B cell (primary cell): Measurements from ENCODE around the gene RPS6KL1. TPM values are rescaled to one million over a fixed set of nuclear protein-coding genes. Genes with fewer than 3 reads are reported as not detected.

Source experiments
- ATAC-seq: fragments of 200-7000 bp; cut with Tn5 transposase; one replicate; pipeline ENCODE4 v1.10.0; 2021; ENCODE audit warnings: low read depth, mild to moderate bottlenecking, moderate number of reproducible peaks, moderate library complexity
- CTCF ChIA-PET: fragments of 350-600 bp; sonication (Branson Sonifier 250); formaldehyde crosslinking; loops from one replicate; lab custom pipeline; 2021; ENCODE audit warnings: antibody characterized with exemption, inconsistent platforms; lab: Charles Lee
- POLR2A ChIA-PET: fragments of 350-600 bp; sonication (Branson Sonifier 250); formaldehyde crosslinking; loops from one replicate; lab custom pipeline; 2021; ENCODE audit warnings: antibody characterized with exemption; lab: Charles Lee
- DNase-seq: peaks from one replicate; pipeline ENCODE4 v3.0.0; 2013
- H2AFZ ChIP-seq: 2 replicates; pipeline ENCODE4 v1.6.1; 2012; ENCODE audit warnings: mild to moderate bottlenecking, low read depth, low read length; ENCODE audit not compliant: insufficient read depth, poor library complexity, severe bottlenecking
- H3K27ac ChIP-seq, 2 donors: 1 replicate in 1 of 2; 2 replicates in 1 of 2; pipeline ENCODE4 v1.5.1; 2012 to 2013; ENCODE audit warnings: low read length in 2 of 2, mild to moderate bottlenecking in 2 of 2, moderate library complexity in 1 of 2
- H3K27me3 ChIP-seq, 4 experiments: fragments of 200-600 bp in 1 of 4; sonication (generic) in 1 of 4; replicated peaks in 1 of 4; 1 replicate in 2 of 4; 2 replicates in 2 of 4; pipeline versions ENCODE4 v1.6.1 to v1.7.0; 2013 to 2016; ENCODE audit warnings: low read length in 3 of 4, mild to moderate bottlenecking in 2 of 4, mixed read lengths in 1 of 4, moderate library complexity in 1 of 4; ENCODE audit not compliant: insufficient read depth in 4 of 4, control insufficient read depth in 3 of 4; ENCODE audit errors: control extremely low read depth in 1 of 4
- H3K36me3 ChIP-seq, 2 experiments: replicated peaks in 1 of 2; 1 replicate in 1 of 2; 2 replicates in 1 of 2; pipeline versions ENCODE4 v1.6.1 to v1.7.1; 2013; ENCODE audit warnings: low read length in 1 of 2; ENCODE audit not compliant: insufficient read depth in 2 of 2, control insufficient read depth in 1 of 2; ENCODE audit errors: control extremely low read depth in 1 of 2, extremely low read depth in 1 of 2
- H3K4me1 ChIP-seq, 2 donors: fragments of 200-600 bp in 1 of 2; sonication (generic) in 1 of 2; 1 replicate in 1 of 2; 2 replicates in 1 of 2; pipeline versions ENCODE4 v1.5.1 to v1.6.1; 2013 to 2017; ENCODE audit warnings: low read length in 2 of 2; ENCODE audit not compliant: control insufficient read depth in 2 of 2, insufficient read depth in 2 of 2
- H3K4me2 ChIP-seq: replicated peaks from 2 replicates; pipeline ENCODE3; 2012; ENCODE audit warnings: mild to moderate bottlenecking, low read depth, low read length; ENCODE audit not compliant: poor library complexity, severe bottlenecking
- H3K4me3 ChIP-seq, 5 experiments: fragments of 200-600 bp in 1 of 5; sonication (generic) in 1 of 5; 1 replicate in 3 of 5; 2 replicates in 2 of 5; pipeline versions ENCODE4 v1.5.1 to v1.7.0; 2011 to 2016; ENCODE audit warnings: low read length in 4 of 5, mild to moderate bottlenecking in 4 of 5, low read depth in 2 of 5, control low read depth in 1 of 5, moderate library complexity in 1 of 5; ENCODE audit not compliant: insufficient read depth in 1 of 5; ENCODE audit errors: control extremely low read depth in 1 of 5, extremely low read depth in 1 of 5
- H3K79me2 ChIP-seq: fragments of 200-600 bp; sonication (generic); one replicate; pipeline ENCODE4 v1.6.0; 2016; ENCODE audit warnings: low read length; ENCODE audit not compliant: control insufficient read depth, insufficient read depth
- H3K9ac ChIP-seq: fragments of 200-600 bp; sonication (generic); 2 replicates; pipeline ENCODE4 v1.6.1; 2017; ENCODE audit warnings: mild to moderate bottlenecking, low read length, moderate library complexity
- H3K9me3 ChIP-seq, 3 donors: one replicate each; pipeline versions ENCODE4 v1.6.1 to v1.7.1; 2013; ENCODE audit warnings: low read length in 2 of 3; ENCODE audit not compliant: control insufficient read depth in 2 of 3, insufficient read depth in 1 of 3; ENCODE audit errors: control extremely low read depth in 1 of 3
- H4K20me1 ChIP-seq: 2 replicates; pipeline ENCODE4 v1.6.0; 2012; ENCODE audit warnings: mild to moderate bottlenecking, low read length; ENCODE audit not compliant: insufficient read depth, control insufficient read depth, poor library complexity, severe bottlenecking
- H3K27ac Mint-ChIP-seq: one replicate; pipeline ENCODE4 v1.8.0; 2021; ENCODE audit warnings: mixed read lengths
- H3K27me3 Mint-ChIP-seq: one replicate; pipeline ENCODE4 v1.8.0; 2021; ENCODE audit warnings: mixed read lengths
- H3K4me1 Mint-ChIP-seq: one replicate; pipeline ENCODE4 v1.8.0; 2021; ENCODE audit warnings: mixed read lengths
- H3K4me3 Mint-ChIP-seq: one replicate; pipeline ENCODE4 v1.8.0; 2021; ENCODE audit warnings: mixed read lengths
- H3K9me3 Mint-ChIP-seq: one replicate; pipeline ENCODE4 v1.8.0; 2022; ENCODE audit warnings: mixed read lengths; ENCODE audit not compliant: insufficient read depth
- EZH2 ChIP-seq: IDR thresholded peaks from 2 replicates; pipeline ENCODE4 v1.6.1; 2012; ENCODE audit warnings: borderline replicate concordance, low read depth, mild to moderate bottlenecking, moderate library complexity, low read length; ENCODE audit not compliant: insufficient read depth, poor library complexity, severe bottlenecking
- WGBS: methylation state at CpG from one replicate; pipeline ENCODE4 v1.1.5; 2013; ENCODE audit warnings: missing lambda C conversion rate; ENCODE audit not compliant: insufficient coverage; 5-methylcytosine and 5-hydroxymethylcytosine counted together
- intact Hi-C: fragments of 100-400 bp; cut with micrococcal nuclease; formaldehyde crosslinking; loops from one replicate; pipeline ENCODE4 v1.10.0; 2022
- polyA plus RNA-seq: library from polyadenylated mRNA; depleted of rRNA; stranded (reverse); fragments of >200 nt; gene quantifications from 2 replicates; pipeline ENCODE4 v1.2.3, GENCODE V29; 2012
- total RNA-seq, 2 donors: library from RNA; stranded (reverse); fragments of 120-200 nt in 1 of 2; gene quantifications; 1 replicate in 1 of 2; 2 replicates in 1 of 2; pipeline versions ENCODE4 v1.2.3 to v1.2.4, GENCODE V29; 2013 to 2022
- TF ChIP-seq, protein P1 (sequence below): fragments of 200-600 bp; IDR thresholded peaks from one replicate; pipeline ENCODE4 v1.8.0; 2022; ENCODE audit warnings: antibody characterized with exemption, mild to moderate bottlenecking

RPS6KL1 gene
- total and polyA plus RNA-seq, 2 donors (not counting 1 experiment from before 2014, with no cell fraction given): 3.4 to 4.4 TPM

DNA sequence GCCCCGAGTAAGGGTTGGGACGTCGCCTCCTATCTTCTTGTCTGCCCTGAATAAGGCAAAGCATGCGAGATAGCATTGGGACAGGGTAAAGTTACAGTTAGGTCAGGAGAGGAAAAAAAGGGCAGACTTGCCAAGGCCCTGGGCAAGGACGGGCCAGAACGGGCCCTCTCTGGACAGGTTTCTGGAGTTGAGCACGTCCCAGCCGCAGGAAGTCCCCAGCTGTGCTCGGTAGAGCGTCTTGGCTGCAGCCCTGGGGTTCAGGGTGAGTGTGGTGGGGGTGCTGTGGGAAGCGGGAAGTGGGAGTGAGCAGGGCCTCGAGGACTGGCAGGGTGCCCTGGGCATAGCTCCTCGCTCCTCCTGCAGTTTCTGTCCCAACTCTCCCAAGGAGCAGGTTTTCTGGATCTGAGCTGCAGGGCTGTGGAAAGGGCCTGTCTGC is 5.4 kb downstream of the RPS6KL1 start:
- Histone ChIP-seq H3K27ac (no peak overlapping the region), H3K79me2 (no peaks in the 10 kb centered on the region), H3K4me2 (no peak overlapping the region), H3K27me3 (no peaks in the 10 kb centered on the region), H2AFZ (no peak overlapping the region), H3K4me1 (peaks cover 0 to 3% of the 10 kb centered on the region in 2 donors), H4K20me1 (no peaks in the 10 kb centered on the region), H3K36me3 (no peaks in the 10 kb centered on the region), H3K4me3 (no peak overlapping the region), H3K9ac (no peak overlapping the region), H3K9me3 (no peaks in the 10 kb centered on the region)
- TF ChIP-seq, protein P1, sequence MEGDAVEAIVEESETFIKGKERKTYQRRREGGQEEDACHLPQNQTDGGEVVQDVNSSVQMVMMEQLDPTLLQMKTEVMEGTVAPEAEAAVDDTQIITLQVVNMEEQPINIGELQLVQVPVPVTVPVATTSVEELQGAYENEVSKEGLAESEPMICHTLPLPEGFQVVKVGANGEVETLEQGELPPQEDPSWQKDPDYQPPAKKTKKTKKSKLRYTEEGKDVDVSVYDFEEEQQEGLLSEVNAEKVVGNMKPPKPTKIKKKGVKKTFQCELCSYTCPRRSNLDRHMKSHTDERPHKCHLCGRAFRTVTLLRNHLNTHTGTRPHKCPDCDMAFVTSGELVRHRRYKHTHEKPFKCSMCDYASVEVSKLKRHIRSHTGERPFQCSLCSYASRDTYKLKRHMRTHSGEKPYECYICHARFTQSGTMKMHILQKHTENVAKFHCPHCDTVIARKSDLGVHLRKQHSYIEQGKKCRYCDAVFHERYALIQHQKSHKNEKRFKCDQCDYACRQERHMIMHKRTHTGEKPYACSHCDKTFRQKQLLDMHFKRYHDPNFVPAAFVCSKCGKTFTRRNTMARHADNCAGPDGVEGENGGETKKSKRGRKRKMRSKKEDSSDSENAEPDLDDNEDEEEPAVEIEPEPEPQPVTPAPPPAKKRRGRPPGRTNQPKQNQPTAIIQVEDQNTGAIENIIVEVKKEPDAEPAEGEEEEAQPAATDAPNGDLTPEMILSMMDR: no peak
- TF ChIP-seq EZH2: no peak
- Mint-ChIP-seq H3K27ac (no peak overlapping the region), H3K4me1 (no peaks in the 10 kb centered on the region), H3K9me3 (no peaks in the 10 kb centered on the region), H3K27me3 (no peaks in the 10 kb centered on the region), H3K4me3 (no peak overlapping the region)
- intact Hi-C loops: no loop called here
- WGBS: 90% methylated on average over 12 of the region's 13 CpGs
- ChIA-PET POLR2A (no interaction called here), CTCF (interaction anchor here (1.2 to 1.3 kb wide), 2 partner anchors 12 to 30 kb away, joined by 3 to 4 read pairs; no protein-coding TSS in a partner anchor)
- ATAC-seq (no peak), DNase-seq (no peak)

- Histone ChIP-seq H3K27ac (no peak overlapping the region), H3K4me3 (no peak overlapping the region), H3K79me2 (no peaks in the 10 kb centered on the region), H3K4me2 (no peak overlapping the region), H3K36me3 (no peaks in the 10 kb centered on the region), H4K20me1 (no peaks in the 10 kb centered on the region), H3K9ac (no peak overlapping the region), H3K27me3 (no peaks in the 10 kb centered on the region), H2AFZ (no peak overlapping the region), H3K9me3 (no peaks in the 10 kb centered on the region), H3K4me1 (no peaks in the 10 kb centered on the region)
- no peak for ATAC-seq
- intact Hi-C loops: no loop called here
- H3K27ac Mint-ChIP-seq: no peak overlapping the region
- H3K4me3 Mint-ChIP-seq: no peak overlapping the region
- DNase-seq: no peak
- H3K4me1 Mint-ChIP-seq: no peaks in the 10 kb centered on the region
- no peaks in the 10 kb centered on the region for H3K9me3 Mint-ChIP-seq
- TF ChIP-seq, protein P1: no peak
- TF ChIP-seq EZH2: no peak
- CTCF ChIA-PET: interaction anchor here (1.1 to 1.9 kb wide), 8 partner anchors 11 to 171 kb away, joined by 3 to 5 read pairs (median 4); no protein-coding TSS in a partner anchor
- POLR2A ChIA-PET: no interaction called here
- no CpG with 5 or more reads among the region's 5 CpGs for WGBS
- H3K27me3 Mint-ChIP-seq: no peaks in the 10 kb centered on the region
Observed at GRCh38 chr14:74917178-74917543, 5.9 kb downstream of the RPS6KL1 start.
